ENCODE measurements around the gene CST8.

Gene CST8

GRCh38 chr20:23476015-23476754 is 14.7 kb upstream of the CST8 start:
- Histone ChIP-seq H3K4me1 (ENCODE audit: insufficient read depth, low read length) (no peaks in the 10 kb centered on the region), H3K36me3 (ENCODE audit: insufficient read depth, low read length) (no peaks in the 10 kb centered on the region), H3K9ac (ENCODE audit: low read depth, low read length) (no peak overlapping the region), H3K79me2 (ENCODE audit: insufficient read depth, low read length) (no peaks in the 10 kb centered on the region), H3K9me3 (ENCODE audit: insufficient read depth, low read length, severe bottlenecking) (no peaks in the 10 kb centered on the region), H3K27ac (ENCODE audit: low read length) (no peak overlapping the region), H3K4me2 (ENCODE audit: insufficient read depth, low read length) (no peak overlapping the region), H2AFZ (ENCODE audit: low read depth, low read length) (no peak overlapping the region), H4K20me1 (ENCODE audit: insufficient read depth, low read length) (no peaks in the 10 kb centered on the region), H3K27me3 (ENCODE audit: insufficient read depth, low read length, poor library complexity) (peaks cover 10% of the 10 kb centered on the region), H3K4me3 (ENCODE audit: low read depth in 1 of 2, low read length in 2 of 2) (no peak overlapping the region)
- DNase-seq (no peak), ATAC-seq (ENCODE audit: insufficient read depth, low read depth) (no peak)
- no peak for TF ChIP-seq EZH2 (IDR thresholded peaks at IDR 0.05; ENCODE audit: borderline replicate concordance, low read depth, low read length, severe bottlenecking)

GRCh38 chr20:23477223-23477622 is 13.7 kb upstream of the CST8 start:
- H4K20me1 ChIP-seq (ENCODE audit: insufficient read depth, low read length) = no peaks in the 10 kb centered on the region
- H2AFZ ChIP-seq (ENCODE audit: low read depth, low read length) = no peak overlapping the region
- DNase-seq = no peak
- no peaks in the 10 kb centered on the region for H3K36me3 ChIP-seq (ENCODE audit: insufficient read depth, low read length)
- no peak overlapping the region for H3K9ac ChIP-seq (ENCODE audit: low read depth, low read length)
- no peak overlapping the region for H3K4me3 ChIP-seq (ENCODE audit: low read depth in 1 of 2, low read length in 2 of 2)
- no peaks in the 10 kb centered on the region for H3K79me2 ChIP-seq (ENCODE audit: insufficient read depth, low read length)
- H3K9me3 ChIP-seq (ENCODE audit: insufficient read depth, low read length, severe bottlenecking) = no peaks in the 10 kb centered on the region
- H3K4me1 ChIP-seq (ENCODE audit: insufficient read depth, low read length) = no peaks in the 10 kb centered on the region
- H3K4me2 ChIP-seq (ENCODE audit: insufficient read depth, low read length) = no peak overlapping the region
- no peak for ATAC-seq (ENCODE audit: insufficient read depth, low read depth)
- TF ChIP-seq EZH2 (IDR thresholded peaks at IDR 0.05; ENCODE audit: borderline replicate concordance, low read depth, low read length, severe bottlenecking) (no peak), CTCF (IDR thresholded peaks at IDR 0.05; ENCODE audit: borderline replicate concordance, extremely low read depth, low read length, poor library complexity, severe bottlenecking) (no peak)
- H3K27ac ChIP-seq (ENCODE audit: low read length) = no peak overlapping the region
- H3K27me3 ChIP-seq (ENCODE audit: insufficient read depth, low read length, poor library complexity) = peaks cover 11% of the 10 kb centered on the region

GRCh38 chr20:23479043-23479442 is 11.9 kb upstream of the CST8 start:
- TF ChIP-seq EZH2 (IDR thresholded peaks at IDR 0.05; ENCODE audit: borderline replicate concordance, low read depth, low read length, severe bottlenecking) (no peak), CTCF (IDR thresholded peaks at IDR 0.05; ENCODE audit: borderline replicate concordance, extremely low read depth, low read length, poor library complexity, severe bottlenecking) (no peak)
- Histone ChIP-seq H3K4me2 (ENCODE audit: insufficient read depth, low read length) (no peak overlapping the region), H3K9ac (ENCODE audit: low read depth, low read length) (no peak overlapping the region), H4K20me1 (ENCODE audit: insufficient read depth, low read length) (no peaks in the 10 kb centered on the region), H3K79me2 (ENCODE audit: insufficient read depth, low read length) (no peaks in the 10 kb centered on the region), H3K27me3 (ENCODE audit: insufficient read depth, low read length, poor library complexity) (peaks cover 12% of the 10 kb centered on the region), H2AFZ (ENCODE audit: low read depth, low read length) (no peak overlapping the region), H3K36me3 (ENCODE audit: insufficient read depth, low read length) (no peaks in the 10 kb centered on the region), H3K4me3 (ENCODE audit: low read depth in 1 of 2, low read length in 2 of 2) (no peak overlapping the region), H3K9me3 (ENCODE audit: insufficient read depth, low read length, severe bottlenecking) (no peaks in the 10 kb centered on the region), H3K27ac (ENCODE audit: low read length) (no peak overlapping the region), H3K4me1 (ENCODE audit: insufficient read depth, low read length) (no peaks in the 10 kb centered on the region)
- ATAC-seq (ENCODE audit: insufficient read depth, low read depth) (no peak), DNase-seq (no peak)

- no peak overlapping the region for H3K4me2 ChIP-seq (ENCODE audit: insufficient read depth, low read length)
- H3K4me3 ChIP-seq (ENCODE audit: low read depth in 1 of 2, low read length in 2 of 2) = no peak overlapping the region
- TF ChIP-seq EZH2 (IDR thresholded peaks at IDR 0.05; ENCODE audit: borderline replicate concordance, low read depth, low read length, severe bottlenecking) (no peak), CTCF (IDR thresholded peaks at IDR 0.05; ENCODE audit: borderline replicate concordance, extremely low read depth, low read length, poor library complexity, severe bottlenecking) (no peak)
- peaks cover 15% of the 10 kb centered on the region for H3K27me3 ChIP-seq (ENCODE audit: insufficient read depth, low read length, poor library complexity)
- DNase-seq (no peak), ATAC-seq (ENCODE audit: insufficient read depth, low read depth) (no peak)
- no peak overlapping the region for H3K27ac ChIP-seq (ENCODE audit: low read length)
- no peaks in the 10 kb centered on the region for H3K4me1 ChIP-seq (ENCODE audit: insufficient read depth, low read length)
- no peaks in the 10 kb centered on the region for H3K9me3 ChIP-seq (ENCODE audit: insufficient read depth, low read length, severe bottlenecking)
- no peak overlapping the region for H2AFZ ChIP-seq (ENCODE audit: low read depth, low read length)
- no peak overlapping the region for H3K9ac ChIP-seq (ENCODE audit: low read depth, low read length)
- H3K79me2 ChIP-seq (ENCODE audit: insufficient read depth, low read length) = no peaks in the 10 kb centered on the region
- H3K36me3 ChIP-seq (ENCODE audit: insufficient read depth, low read length) = no peaks in the 10 kb centered on the region
- no peaks in the 10 kb centered on the region for H4K20me1 ChIP-seq (ENCODE audit: insufficient read depth, low read length)
Measured at GRCh38 chr20:23482138-23482537, 8.8 kb upstream of the CST8 start.

Measured in DND-41 (cell line).